ENCODE measurements around the gene TJP3.
"Not testable (repeated sequence)": the region's sequence is repeated elsewhere in the genome, so short reads cannot be mapped to it uniquely, and the experiment has no call there.

The TJP3 gene, protein sequence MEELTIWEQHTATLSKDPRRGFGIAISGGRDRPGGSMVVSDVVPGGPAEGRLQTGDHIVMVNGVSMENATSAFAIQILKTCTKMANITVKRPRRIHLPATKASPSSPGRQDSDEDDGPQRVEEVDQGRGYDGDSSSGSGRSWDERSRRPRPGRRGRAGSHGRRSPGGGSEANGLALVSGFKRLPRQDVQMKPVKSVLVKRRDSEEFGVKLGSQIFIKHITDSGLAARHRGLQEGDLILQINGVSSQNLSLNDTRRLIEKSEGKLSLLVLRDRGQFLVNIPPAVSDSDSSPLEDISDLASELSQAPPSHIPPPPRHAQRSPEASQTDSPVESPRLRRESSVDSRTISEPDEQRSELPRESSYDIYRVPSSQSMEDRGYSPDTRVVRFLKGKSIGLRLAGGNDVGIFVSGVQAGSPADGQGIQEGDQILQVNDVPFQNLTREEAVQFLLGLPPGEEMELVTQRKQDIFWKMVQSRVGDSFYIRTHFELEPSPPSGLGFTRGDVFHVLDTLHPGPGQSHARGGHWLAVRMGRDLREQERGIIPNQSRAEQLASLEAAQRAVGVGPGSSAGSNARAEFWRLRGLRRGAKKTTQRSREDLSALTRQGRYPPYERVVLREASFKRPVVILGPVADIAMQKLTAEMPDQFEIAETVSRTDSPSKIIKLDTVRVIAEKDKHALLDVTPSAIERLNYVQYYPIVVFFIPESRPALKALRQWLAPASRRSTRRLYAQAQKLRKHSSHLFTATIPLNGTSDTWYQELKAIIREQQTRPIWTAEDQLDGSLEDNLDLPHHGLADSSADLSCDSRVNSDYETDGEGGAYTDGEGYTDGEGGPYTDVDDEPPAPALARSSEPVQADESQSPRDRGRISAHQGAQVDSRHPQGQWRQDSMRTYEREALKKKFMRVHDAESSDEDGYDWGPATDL

DNA sequence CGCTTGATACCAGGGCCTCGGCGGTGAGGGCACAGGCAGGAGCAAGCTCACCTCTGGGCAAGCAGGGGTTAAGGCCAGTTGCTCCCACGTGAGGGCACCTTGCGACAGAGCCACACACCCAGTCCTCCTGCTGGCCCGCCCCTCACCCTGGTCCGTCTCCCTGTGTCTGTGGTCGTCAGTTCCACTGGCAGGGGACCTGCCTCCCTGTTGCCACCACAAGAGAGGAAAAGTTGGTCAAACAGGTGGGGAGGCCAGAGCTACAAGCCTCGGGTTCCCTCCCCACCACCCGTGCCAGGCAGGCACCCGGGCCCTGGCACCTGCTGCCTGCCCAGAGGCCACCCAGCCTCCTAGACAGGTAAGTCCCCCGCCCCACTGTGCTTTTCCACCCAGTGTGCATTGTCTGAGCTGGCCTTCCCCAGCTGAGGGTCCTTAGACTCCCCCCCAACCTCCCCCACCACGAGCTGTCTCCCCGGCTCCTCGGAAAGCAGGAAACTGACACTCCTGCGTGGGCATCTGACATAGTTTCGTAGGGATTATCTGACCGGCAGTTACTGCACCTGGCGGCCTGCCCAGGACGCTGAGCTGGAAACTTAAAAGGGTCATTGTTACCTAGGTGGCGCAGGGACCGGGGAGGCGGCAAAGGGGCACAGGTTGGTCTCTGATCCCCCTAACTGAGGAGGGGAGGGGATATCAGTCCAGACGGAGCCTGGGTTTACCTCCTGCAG is at the start of gene TJP3:
TJP3 (plus strand) TSS at position 178 of the 725 bp plus-strand sequence. CDS start 20,049 bp downstream, outside the sequence.
- no peak for DNase-seq (ENCODE audit: low read depth)

DNA sequence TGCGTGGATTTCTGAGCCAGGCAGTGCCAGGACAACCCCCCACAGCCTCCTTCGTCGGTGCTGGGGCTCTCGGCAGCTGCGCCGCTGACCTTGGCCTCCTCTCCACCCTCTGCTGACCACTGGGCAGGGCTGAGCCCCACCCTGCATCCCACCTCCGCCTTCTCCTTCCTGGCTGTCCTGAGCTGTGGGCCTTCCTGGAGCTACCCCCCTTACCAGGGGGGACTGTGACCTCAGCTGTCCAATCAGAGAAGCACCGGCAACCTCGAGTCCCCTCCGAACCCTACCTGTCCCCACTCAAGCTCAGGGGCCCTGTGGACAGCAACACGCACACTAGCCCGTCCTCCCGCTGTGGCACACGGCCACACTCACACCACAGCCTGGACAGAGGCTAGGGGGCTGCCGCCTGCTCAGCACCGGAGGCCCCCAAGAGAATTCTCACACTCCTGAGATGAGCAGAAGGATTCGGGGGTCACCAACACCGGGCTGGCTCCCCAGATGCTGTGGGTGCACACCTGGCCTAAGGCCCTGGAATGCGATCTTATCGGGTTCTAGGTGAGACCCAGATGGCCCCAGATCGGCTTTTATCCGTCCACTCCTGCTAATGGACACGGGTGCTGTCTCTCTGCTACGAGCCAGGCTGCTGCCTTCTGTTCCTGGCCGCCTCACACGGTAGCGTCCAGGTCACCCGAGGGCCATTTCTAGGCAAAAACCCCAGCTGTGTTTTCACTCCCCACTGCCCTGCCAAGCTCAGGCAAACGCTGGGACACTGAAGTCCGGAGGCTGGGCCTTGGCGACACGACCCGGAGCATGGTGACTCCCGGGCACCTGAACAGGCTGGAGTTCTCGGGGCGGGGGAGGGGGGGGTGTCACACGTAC is 49.1 kb upstream of the TJP3 start:
- no peak for DNase-seq (ENCODE audit: low read depth)

DNA sequence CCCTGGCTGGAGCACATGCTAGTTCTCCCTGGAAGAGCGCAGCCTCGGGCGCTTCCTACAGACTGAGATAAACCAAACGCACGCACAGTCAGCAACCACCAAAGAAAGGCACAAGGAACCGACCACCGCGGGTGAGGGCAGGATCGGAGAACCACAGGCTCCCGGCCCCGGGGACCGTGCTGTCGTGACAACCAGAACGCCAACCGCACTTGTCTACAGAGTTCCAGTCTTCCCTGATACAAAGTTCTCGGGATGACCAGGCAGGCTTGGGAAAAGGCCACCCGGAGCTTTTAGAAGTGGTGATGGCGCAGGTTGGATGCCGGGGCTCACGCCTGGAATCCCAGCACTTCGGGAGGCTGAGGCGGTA is 48.5 kb upstream of the TJP3 start:
- DNase-seq (ENCODE audit: low read depth), result no peak

DNA sequence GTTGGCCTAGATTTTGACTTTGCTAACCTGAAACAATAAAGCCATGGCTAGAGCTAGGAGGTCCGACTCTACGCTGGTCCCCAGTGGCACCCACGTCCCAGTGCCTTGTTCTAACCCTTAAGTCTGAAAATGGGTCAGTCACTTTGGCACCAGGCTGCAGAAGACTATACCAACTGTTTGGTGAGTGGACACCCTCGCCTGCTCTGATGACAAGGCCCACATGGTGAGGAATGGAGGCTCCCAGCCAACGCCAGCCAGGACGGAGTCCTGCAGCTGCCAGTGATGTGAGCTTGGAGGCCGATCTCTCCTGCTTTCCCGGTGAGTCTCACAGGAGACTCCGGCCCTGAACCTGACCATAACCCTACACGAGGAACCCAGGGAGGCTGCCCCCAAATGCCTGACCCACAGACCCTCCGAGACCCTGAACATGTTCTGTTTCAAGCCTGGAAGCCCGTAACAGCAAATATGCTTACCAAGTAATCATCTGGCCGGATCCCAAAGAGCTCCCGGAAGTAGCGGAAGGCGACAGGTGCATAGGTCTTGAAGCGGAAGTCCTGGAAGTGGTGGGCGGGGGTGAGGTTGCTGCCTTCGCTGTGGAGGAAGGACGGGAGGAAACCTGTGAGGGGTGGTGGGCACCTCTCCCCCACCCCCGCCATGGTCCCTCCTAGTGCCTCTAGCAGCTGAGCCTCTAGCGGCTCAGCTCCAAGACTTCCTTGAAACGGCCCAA is 47.5 kb upstream of the TJP3 start:
- DNase-seq (ENCODE audit: low read depth), result no peak

DNA sequence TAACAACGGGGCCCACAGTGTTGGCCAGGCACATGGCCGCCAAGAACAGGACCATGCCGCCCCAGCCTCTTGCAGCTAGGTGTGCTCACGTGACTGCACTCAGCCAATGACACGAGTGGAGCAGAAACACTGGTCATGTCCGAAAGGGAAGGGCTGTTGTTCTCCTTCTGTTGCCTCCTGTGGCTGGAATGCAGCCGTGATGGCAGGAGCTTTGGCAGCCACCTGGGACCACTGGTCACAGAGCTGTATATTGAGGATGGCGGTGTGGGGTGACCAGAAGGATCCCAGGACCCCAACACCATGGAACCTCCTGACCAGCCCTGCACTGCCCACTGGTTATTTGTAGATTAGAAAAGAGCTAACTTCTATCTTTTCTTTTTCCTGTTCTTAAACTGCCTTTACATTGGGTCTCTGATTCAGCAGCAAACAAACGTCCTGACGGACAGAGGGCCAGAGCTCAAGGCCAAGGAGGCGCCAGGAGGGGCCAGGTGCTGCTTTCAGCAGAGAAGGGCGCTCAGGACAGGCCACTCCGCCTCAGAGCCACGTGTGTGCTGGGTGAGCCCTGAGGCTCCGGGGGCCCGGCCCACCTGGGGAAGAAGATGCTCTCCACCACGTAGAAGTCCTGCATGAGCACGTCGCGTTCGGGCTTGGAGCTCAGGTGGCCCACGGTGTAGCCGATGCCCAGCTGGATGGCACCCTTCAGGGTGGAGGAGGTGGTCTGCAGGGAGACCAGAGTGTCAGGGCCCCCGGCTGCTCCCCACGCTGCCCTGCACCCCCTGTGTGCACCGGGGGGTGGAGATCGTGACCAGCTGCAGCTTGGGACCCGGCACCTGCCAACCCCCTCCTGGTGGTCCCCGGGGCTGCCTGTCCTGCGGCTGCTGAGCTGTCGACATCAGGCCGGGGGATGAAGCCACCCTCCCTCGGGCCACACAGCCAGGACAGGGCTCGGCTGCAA is 46.6 kb upstream of the TJP3 start:
- no peak for DNase-seq (ENCODE audit: low read depth)

DNA sequence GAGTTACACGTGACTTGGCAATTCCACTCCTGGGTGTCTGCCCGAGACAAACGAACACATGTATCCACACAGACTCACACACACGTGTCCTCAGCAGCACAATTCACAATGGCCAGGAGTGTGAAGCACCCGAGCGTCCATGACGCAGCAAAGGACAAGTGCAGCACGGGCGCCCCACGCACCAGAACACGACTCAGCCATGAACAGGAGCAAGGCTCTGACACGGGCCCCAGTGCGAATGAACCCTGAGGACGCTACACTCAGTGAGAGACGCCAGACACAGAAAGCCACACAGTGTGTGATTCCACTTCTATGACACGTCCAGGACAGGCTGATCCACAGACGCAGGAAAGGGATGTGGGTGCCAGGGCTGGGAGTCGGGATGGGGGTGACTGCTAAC is 44.3 kb upstream of the TJP3 start:
- DNase-seq (ENCODE audit: low read depth), result no peak

DNA sequence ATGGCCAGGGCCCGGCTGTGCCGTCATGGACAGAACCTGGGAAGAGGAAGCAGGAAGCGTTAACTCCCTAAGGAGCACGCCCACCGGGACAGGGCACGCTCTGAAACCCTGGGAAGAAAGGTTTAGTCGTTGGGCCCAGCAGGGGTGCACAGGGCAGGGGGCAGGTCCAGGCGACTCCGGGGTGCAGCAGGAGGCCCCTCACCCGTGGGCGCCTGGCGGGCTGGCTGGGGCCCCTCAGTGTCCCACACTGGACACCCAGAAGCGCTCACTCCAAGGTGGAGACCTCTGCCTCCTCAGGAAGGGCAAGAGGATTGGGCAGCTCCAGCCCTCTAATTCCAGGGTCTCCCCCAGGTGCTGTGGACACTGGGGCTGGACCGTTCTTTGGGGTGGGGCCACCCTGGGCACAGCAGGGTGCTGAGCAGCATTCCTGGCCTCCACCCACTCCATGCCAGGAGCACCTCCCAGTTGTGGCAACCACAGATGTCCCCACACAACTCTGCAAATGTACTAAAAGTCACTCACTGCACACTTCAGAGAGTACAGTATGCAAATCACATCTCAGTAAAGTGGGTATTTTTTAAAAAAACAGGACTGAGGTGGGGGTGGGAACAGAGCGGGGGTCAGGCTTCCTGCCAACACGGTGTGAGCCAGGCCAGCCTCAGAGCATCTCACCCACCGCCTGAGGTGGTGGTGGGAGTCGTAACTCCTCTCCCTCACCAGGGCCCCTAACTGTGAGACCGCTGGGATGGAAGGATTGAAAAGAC is 43.1 kb upstream of the TJP3 start:
- no peak for DNase-seq (ENCODE audit: low read depth)

DNA sequence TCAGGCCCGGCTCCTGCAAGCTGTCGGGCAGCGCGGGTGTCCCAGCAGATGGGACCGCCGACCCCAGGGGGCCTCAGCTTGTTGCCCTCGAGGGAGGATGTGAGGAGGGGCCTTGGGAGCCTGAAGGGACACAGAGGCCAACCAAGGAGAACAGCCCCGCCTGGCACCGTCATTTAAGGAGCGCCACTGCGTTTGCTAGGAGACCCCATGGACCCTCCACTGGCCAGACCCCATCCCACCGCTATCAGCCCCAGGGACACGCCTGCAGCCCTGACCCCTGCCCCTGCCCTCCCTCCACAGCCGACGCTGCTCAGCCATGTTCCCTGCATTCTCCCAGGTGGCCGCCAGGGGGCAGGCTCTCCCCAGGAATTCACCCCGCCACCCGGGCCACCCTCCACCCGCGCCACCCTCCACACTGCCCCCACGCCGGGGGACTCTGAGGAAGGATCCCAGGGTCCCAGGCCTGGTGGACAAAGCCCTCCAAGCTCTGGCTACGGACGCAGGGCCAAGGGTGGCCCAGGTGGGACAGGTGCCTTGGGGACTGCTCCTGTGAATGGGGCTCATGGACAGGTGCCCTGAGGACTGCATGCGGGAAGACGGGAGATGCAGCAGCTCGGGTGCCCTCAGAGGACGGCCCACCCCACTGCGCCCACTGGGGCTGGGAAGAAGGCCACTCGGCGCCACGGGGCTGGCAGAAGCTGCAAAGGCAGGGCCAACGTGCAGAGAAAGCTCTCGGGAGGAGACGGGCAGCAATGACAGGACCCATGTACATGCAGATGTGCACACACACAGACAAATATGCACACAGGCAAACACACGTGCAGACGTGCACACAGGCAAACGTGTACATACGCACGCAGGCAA is 42.3 kb upstream of the TJP3 start:
- peak; percentile 61 for DNase-seq (ENCODE audit: low read depth)

DNA sequence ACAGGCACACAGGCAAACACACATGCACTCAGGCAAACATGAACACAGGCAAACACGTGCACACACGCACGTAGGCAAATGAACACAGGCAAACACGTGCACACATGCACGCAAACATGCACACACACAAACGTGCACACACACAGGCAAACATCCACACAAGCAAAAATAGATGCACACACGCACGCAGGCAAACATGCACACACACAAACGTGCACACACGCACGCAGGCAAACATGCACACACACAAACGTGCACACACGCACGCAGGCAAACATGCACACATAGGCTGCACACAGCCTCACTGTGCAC is 41.7 kb upstream of the TJP3 start:
- DNase-seq (ENCODE audit: low read depth), result not testable (repeated sequence)

DNA sequence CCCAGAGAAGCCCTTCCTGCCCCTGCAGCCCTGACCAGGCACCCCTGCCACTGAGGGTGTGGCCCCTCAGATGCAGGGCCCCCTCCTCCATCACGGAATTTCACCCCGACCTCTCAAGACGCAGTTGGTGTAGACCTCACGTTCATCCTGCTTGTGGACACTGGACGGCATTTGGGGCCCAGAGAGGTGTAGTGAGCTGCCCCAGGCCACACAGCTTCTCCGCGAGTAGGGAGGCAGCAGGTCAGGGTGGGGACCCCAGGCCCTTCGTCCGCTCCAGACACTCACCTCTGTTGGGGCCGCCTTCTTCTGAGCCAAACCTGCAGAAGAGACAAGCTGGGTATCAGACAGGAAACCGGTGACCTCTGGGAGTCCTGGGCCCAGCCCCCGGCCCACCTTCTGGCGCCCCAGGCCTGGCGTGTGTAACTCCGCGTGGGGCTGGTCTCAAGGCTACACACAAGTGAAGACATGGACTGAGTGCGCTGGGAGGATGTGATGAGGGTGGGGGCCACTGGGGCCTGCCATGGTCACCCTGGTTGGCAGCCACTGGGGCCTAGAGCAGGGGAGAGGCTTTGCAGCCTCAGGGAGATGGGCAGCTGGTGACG is 41.0 kb upstream of the TJP3 start:
- no peak for DNase-seq (ENCODE audit: low read depth)

DNA sequence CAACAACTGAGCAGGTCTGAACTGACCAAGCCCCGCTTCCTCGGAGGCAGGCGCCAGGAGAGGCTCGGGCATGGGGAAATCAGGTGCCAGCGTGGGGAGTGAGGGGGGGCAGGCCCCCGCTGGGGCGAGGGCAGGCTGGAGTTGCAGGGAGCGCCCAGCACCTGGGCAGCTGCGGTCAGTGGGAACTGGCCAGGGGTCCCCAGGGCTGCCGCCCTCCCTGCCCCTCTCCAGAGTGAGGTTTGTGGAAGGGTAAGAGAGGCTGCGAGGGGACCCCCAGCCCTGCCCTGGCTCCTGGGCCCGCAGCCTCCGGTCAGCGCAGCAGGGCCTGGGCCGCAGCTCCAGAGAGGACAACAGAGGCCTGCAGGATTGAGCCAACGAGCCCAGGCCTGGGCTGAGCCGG is 40.4 kb upstream of the TJP3 start:
- DNase-seq (ENCODE audit: low read depth), result no peak

DNA sequence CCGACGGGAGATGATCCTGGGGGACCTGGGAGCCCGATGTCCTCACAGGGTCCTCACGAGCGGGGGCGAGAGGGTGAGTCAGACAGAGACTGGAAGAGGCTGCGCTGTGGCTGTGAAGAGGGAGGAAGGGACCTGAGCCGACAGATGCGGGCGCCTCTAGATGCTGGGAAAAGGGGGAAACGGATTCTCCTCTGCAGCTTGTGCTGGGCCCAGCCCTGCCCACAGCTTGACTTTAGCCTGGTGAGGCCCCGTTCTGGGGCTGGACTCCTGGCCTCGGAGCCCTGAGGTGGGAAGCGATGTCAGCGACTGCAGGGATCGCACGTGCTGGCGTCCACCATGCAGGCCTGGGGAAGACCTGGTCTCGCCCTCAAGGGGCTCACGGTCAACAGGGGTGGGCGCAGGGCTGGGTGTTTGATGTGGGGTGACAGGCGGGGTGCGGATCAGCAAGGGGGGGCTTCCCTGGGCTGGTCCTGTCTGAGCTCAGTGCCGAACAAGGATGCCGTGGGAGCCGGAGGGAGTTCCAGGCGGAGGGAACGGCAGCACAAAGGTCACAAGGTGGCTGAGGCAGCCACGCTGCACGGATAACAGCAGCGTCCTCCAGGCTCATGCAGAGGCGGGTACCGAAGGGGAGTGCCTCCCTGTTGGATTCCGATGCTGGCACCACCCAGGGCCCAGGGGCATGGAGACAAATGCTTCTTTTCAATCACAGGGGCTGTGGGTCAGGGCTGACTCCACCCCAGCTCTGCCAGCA is 39.7 kb upstream of the TJP3 start:
- DNase-seq (ENCODE audit: low read depth), result no peak

DNA sequence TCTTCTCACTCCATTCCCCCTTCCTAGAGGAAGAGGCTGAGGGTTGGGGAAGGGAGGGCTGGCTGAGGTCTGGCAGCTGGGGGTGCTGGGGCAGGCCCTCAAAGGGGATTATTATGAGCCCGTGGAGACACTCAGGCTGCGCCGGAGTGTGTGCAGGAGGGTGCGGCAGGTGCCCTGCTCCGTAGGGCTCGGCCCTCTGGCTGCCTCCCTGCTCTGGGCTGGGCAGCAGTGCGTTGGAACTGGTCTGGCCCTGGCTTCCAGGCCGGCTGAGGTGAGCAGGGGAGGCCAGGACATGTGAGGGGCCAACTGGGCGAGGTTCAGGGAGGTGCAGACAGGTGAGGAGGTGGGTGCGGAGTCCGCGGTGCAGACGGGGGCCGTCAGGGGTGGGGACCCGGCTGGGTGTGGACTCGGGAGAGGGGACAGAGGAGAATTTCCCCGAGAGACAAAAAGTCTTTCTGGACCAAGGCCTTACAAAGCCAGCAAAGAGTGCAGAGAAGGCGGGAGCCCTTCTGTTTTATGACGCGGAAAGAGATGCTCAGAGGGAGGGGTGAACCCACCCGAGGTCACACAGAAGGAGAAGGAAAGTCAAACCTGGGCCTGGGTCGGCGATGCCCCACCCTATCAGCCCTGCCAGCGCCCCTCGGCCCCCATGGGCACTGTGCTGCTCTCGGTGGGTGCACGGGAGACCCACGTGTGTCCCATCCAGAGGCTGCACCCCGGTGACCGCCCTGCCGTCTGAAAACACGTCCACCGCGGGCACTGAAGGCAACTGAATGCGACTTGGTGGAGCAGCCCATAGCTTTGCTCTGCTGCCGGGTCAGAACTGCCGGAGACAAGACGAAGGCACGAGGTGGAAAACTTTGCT is 38.9 kb upstream of the TJP3 start:
- no peak for DNase-seq (ENCODE audit: low read depth)

DNA sequence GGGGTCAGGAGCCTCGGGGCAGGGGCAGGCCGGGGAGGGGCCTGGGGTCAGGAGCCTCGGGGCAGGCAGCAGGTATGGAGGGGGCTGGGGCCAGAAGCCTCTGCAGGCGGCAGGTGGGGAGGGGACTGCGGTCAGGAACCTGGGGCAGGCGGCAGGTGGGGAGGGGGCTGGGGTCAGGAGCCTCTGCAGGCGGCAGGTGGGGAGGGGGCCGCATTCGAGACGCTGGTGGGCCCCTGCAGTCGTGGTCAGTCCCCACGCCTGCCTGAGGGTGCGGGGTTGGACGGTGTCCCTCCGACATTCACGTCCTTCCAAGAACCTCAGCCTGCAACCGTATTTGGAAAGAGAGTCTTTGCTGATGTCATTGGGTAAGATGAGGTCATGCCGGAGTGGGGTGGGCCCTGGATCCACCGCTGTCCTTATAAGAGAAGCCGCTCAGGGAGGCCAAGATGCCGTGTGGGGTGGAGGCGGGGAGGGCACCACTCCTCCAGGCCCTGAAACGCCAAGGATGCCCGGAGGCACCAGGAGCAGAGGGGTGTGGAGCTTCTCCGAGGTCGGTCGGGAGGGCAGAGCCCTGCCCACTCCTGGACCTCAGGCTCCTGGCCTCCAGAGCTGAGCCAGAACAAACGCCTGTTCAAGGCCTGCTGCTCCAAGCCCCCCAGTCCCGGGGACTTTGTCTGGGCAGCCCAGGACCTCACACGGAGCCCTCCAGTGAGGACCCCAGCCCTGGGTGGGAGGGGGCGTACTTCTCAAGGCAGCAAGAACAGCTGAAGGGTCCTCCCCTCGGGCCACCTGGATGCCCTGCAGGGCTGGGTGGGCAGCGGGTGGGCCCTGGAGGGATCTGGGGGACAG is 38.0 kb upstream of the TJP3 start:
- no peak for DNase-seq (ENCODE audit: low read depth)

Data from stimulated activated CD8-positive, alpha-beta memory T cell treated with anti-CD3 and anti-CD28 coated beads, Interleukin-7, amount 100 ng/mL, for 24 hours (primary cell).